K562 (cell line): ENCODE data around the gene TMEM59. TPM values are rescaled to one million over a fixed set of nuclear protein-coding genes. Genes with fewer than 3 reads are reported as not detected.

Source experiments
- ATAC-seq: fragments of 200-7000 bp; cut with Tn5 transposase; 3 replicates; pipeline ENCODE4 v1.9.1; 2020; ENCODE audit warnings: moderate library complexity
- BruUV-seq: library from RNA; stranded (reverse); fragments of 400-500 nt; replicated peaks from 2 replicates; lab custom pipeline; 2021; lab: Mats Ljungman, UMichigan
- CTCF ChIA-PET: fragments of 300-600 bp; formaldehyde crosslinking; extraction: SDS; loops from one replicate; lab custom pipeline; 2021; ENCODE audit warnings: low intra/inter-chr PET ratio; lab: Yijun Ruan, JAX
- POLR2A ChIA-PET: fragments of 300-600, 350-650 bp; sonication (Branson Sonifier 250); formaldehyde crosslinking; extraction: SDS; loops from one replicate; lab custom pipeline; 2021; ENCODE audit warnings: antibody characterized with exemption, inconsistent platforms; lab: Yijun Ruan, JAX
- DNase-seq, 4 experiments: peaks; one replicate each; pipeline versions ENCODE4 v3.0.0 to v3.0.0-alpha.2; 2011 to 2018; ENCODE audit warnings: low spot score in 3 of 4, mixed read lengths in 3 of 4; ENCODE audit errors: extremely low read depth in 1 of 4
- FAIRE-seq: peaks from 2 replicates; lab custom pipeline; 2011; peaks lifted over from hg19 to GRCh38; lab: Jason Lieb, UNC
- H2AFZ ChIP-seq: 2 replicates; pipeline ENCODE4 v1.6.0; 2011; ENCODE audit warnings: low read depth, low read length, control low read depth, inconsistent platforms
- H3K27ac ChIP-seq: fragments of 200-600 bp; 3 replicates; pipeline ENCODE4 v1.8.0; 2011; ENCODE audit warnings: low read depth, mild to moderate bottlenecking, control low read depth, inconsistent platforms, low read length, moderate library complexity, mixed read lengths; ENCODE audit errors: extremely low read depth
- H3K27me3 ChIP-seq, 2 experiments: fragments of 300-600 bp in 1 of 2; 2 replicates in 1 of 2; 3 replicates in 1 of 2; pipeline versions ENCODE4 v1.6.0 to v1.8.0; 2011; ENCODE audit warnings: inconsistent platforms in 2 of 2, low read length in 2 of 2, mild to moderate bottlenecking in 1 of 2, mixed read lengths in 1 of 2, moderate library complexity in 1 of 2; ENCODE audit not compliant: control insufficient read depth in 2 of 2, insufficient read depth in 2 of 2
- H3K36me3 ChIP-seq: fragments of 300-600 bp; 3 replicates; pipeline ENCODE4 v1.8.0; 2011; ENCODE audit warnings: mild to moderate bottlenecking, low read length, inconsistent platforms; ENCODE audit not compliant: control insufficient read depth, insufficient read depth
- H3K4me1 ChIP-seq, 2 experiments: fragments of 200-600 bp in 1 of 2; replicated peaks in 1 of 2; 2 replicates in 1 of 2; 3 replicates in 1 of 2; pipeline versions ENCODE4 v1.5.1 to v1.8.0; 2011; ENCODE audit warnings: inconsistent platforms in 2 of 2, low read length in 2 of 2, mild to moderate bottlenecking in 1 of 2, mixed read lengths in 1 of 2, moderate library complexity in 1 of 2; ENCODE audit not compliant: control insufficient read depth in 2 of 2, insufficient read depth in 2 of 2
- H3K4me2 ChIP-seq: 2 replicates; pipeline ENCODE4 v1.6.1; 2011; ENCODE audit warnings: low read length, control low read depth, inconsistent platforms, mixed read lengths; ENCODE audit not compliant: insufficient read depth
- H3K4me3 ChIP-seq: fragments of 200-600 bp; sonication (generic), shearing (Covaris generic); 2 replicates; pipeline ENCODE4 v1.5.1; 2016; ENCODE audit warnings: control low read depth, inconsistent platforms
- H3K79me2 ChIP-seq: fragments of 200-600 bp; 3 replicates; pipeline ENCODE4 v1.8.0; 2011; ENCODE audit warnings: low read length, inconsistent platforms; ENCODE audit not compliant: control insufficient read depth, insufficient read depth
- H3K9ac ChIP-seq, 2 experiments: 2 replicates each; pipeline versions ENCODE4 v1.6.0 to v1.6.1; 2011; ENCODE audit warnings: low read depth in 2 of 2, low read length in 2 of 2, control low read depth in 1 of 2, inconsistent platforms in 1 of 2, mild to moderate bottlenecking in 1 of 2, mixed read lengths in 1 of 2; ENCODE audit not compliant: insufficient read depth in 1 of 2
- H3K9me1 ChIP-seq: one replicate; pipeline ENCODE4 v1.6.0; 2011; ENCODE audit warnings: inconsistent platforms, mild to moderate bottlenecking, low read length, moderate library complexity; ENCODE audit not compliant: control insufficient read depth, insufficient read depth
- H3K9me3 ChIP-seq: replicated peaks from 2 replicates; pipeline ENCODE4 v1.5.1; 2011; ENCODE audit warnings: low read depth, low read length, inconsistent platforms; ENCODE audit not compliant: control insufficient read depth, insufficient read depth
- H4K20me1 ChIP-seq: replicated peaks from 2 replicates; pipeline ENCODE4 v1.6.1; 2011; ENCODE audit warnings: low read length, inconsistent platforms, mixed read lengths; ENCODE audit not compliant: control insufficient read depth, insufficient read depth
- ELF2 ChIP-seq: fragments of 250-450 bp; sonication (Bioruptor Pico); IDR thresholded peaks from 2 replicates; pipeline ENCODE4 v1.5.0; 2021; ENCODE audit warnings: mild to moderate bottlenecking
- GABPA ChIP-seq: fragments of 200-800 bp; sonication (Bioruptor generic); conservative IDR thresholded peaks from 2 replicates; pipeline ENCODE4 v1.6.1; 2016; ENCODE audit warnings: low read depth, missing genetic modification characterization, missing compliant biosample characterization
- GATAD2B ChIP-seq: fragments of 450-650 bp; IDR thresholded peaks from 2 replicates; pipeline ENCODE4 v1.6.1; 2017; ENCODE audit warnings: mild to moderate bottlenecking, borderline replicate concordance
- MCM3 ChIP-seq: fragments of 450-650 bp; IDR thresholded peaks from 2 replicates; pipeline ENCODE4 v1.6.1; 2016
- MEF2D ChIP-seq: conservative IDR thresholded peaks from 2 replicates; pipeline ENCODE4 v1.6.1; 2016; ENCODE audit warnings: low read depth, missing genetic modification characterization, missing compliant biosample characterization
- POLR2G ChIP-seq: fragments of 200-400 bp; formaldehyde crosslinking; IDR thresholded peaks from 2 replicates; pipeline ENCODE4 v1.6.1; 2017; ENCODE audit warnings: low read depth, mild to moderate bottlenecking, antibody characterized with exemption, low read length, moderate library complexity
- SMARCA5 ChIP-seq: fragments of 450-650 bp; IDR thresholded peaks from 2 replicates; pipeline ENCODE4 v1.6.1; 2016
- ZBTB49 ChIP-seq: sonication (generic); formaldehyde crosslinking; IDR thresholded peaks from 2 replicates; pipeline ENCODE4 v1.8.0; 2022; ENCODE audit warnings: missing genetic modification reagents, mild to moderate bottlenecking, borderline replicate concordance
- ZNF398 ChIP-seq: fragments of 250-450 bp; sonication (Bioruptor Pico); IDR thresholded peaks from 2 replicates; pipeline ENCODE4 v1.8.0; 2021; ENCODE audit warnings: moderate library complexity, mild to moderate bottlenecking, inconsistent platforms
- WGBS: fragments of 100-300 bp; shearing (Covaris generic); methylation state at CpG from one replicate; pipeline ENCODE4 v1.1.6; 2016; ENCODE audit warnings: low coverage, mixed read lengths; ENCODE audit not compliant: insufficient coverage; ENCODE audit errors: missing lambda C conversion rate; 5-methylcytosine and 5-hydroxymethylcytosine counted together
- in situ Hi-C: fragments of 300-500 bp; cut with MboI; formaldehyde crosslinking; loops from 4 replicates; pipeline ENCODE4 v1.15.0; 2018; ENCODE audit warnings: inconsistent platforms, mixed read lengths
- intact Hi-C: fragments of 100-400 bp; cut with micrococcal nuclease; formaldehyde crosslinking; loops from 2 replicates; pipeline ENCODE4 v1.14.2; 2022
- polyA plus RNA-seq, 8 experiments: library from polyadenylated mRNA; depleted of rRNA in 4 of 8; stranded (reverse) in 5 of 8; unstranded in 3 of 8; fragments of >200 nt; fragmentation: Nextera tagmentation in 2 of 8; fragmentation: Illumina TruSeq in 1 of 8; extraction: Ambion mirVana in 2 of 8; extraction: Trizol in 1 of 8; gene quantifications; 2 replicates each; pipeline versions ENCODE4 v1.2.1 to v1.2.3, GENCODE V29; 2011 to 2014; ENCODE audit warnings: inconsistent platforms in 1 of 8, missing spikeins in 1 of 8
- total RNA-seq, 7 experiments: library from RNA; depleted of rRNA in 6 of 7; stranded (reverse); fragments of >200 nt in 6 of 7; fragmentation: Illumina TruSeq in 2 of 7; extraction: Trizol in 2 of 7; gene quantifications; 2 replicates each; pipeline versions ENCODE4 v1.2.1 to v1.2.3, GENCODE V29; 2011 to 2021; ENCODE audit warnings: low replicate concordance in 1 of 7
- TF ChIP-seq, protein P1 (sequence below): fragments of 200-800 bp; sonication (Bioruptor generic); IDR thresholded peaks from 2 replicates; pipeline ENCODE4 v1.6.1; 2017; ENCODE audit warnings: missing genetic modification characterization, missing compliant biosample characterization
- TF ChIP-seq, protein P2 (sequence below), 2 experiments: fragments of 200-800 bp in 1 of 2; sonication (Bioruptor generic) in 1 of 2; sonication (generic) in 1 of 2; formaldehyde crosslinking in 1 of 2; IDR thresholded peaks in 1 of 2; conservative IDR thresholded peaks in 1 of 2; 2 replicates each; pipeline versions ENCODE4 v1.5.0 to v1.6.1; 2016 to 2020; ENCODE audit warnings: missing compliant biosample characterization in 1 of 2, missing genetic modification characterization in 1 of 2, missing genetic modification reagents in 1 of 2

Gene TMEM59
- total and polyA plus RNA-seq, 9 of the 15 experiments (the other 6 are each of a cell fraction or from before 2014, with no cell fraction given), result 93.1 to 316 (median 151) TPM

DNA sequence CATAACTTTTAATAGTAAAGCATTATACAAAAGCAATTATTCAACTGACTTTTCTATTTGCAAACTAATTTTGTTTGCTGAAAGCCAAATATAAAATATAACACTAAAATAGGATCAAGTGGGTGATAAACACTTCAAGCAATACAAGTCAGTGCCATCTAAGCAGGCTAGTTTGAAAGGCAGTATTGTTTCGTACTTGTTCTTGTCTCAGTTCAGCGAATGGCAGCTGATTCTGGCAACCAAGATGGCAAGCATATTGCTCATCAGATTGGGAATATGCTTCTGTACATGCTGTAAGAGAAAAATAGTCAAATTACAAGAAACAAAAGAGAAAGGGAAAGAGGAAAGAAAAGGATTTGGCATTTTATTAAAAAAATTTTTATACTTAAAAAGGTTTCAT, 7.5 kb downstream of the TMEM59 start:
- TF ChIP-seq ZBTB49 (CRISPR knock-in tag) (no peak), POLR2G (no peak), MCM3 (no peak), GABPA (no peak), ZNF398 (CRISPR knock-in tag) (no peak), ELF2 (CRISPR knock-in tag) (no peak), SMARCA5 (no peak), GATAD2B (no peak), MEF2D (tag) (no peak)
- TF ChIP-seq, protein P1, sequence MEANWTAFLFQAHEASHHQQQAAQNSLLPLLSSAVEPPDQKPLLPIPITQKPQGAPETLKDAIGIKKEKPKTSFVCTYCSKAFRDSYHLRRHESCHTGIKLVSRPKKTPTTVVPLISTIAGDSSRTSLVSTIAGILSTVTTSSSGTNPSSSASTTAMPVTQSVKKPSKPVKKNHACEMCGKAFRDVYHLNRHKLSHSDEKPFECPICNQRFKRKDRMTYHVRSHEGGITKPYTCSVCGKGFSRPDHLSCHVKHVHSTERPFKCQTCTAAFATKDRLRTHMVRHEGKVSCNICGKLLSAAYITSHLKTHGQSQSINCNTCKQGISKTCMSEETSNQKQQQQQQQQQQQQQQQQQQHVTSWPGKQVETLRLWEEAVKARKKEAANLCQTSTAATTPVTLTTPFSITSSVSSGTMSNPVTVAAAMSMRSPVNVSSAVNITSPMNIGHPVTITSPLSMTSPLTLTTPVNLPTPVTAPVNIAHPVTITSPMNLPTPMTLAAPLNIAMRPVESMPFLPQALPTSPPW (CRISPR knock-in tag), result no peak
- TF ChIP-seq, protein P2, sequence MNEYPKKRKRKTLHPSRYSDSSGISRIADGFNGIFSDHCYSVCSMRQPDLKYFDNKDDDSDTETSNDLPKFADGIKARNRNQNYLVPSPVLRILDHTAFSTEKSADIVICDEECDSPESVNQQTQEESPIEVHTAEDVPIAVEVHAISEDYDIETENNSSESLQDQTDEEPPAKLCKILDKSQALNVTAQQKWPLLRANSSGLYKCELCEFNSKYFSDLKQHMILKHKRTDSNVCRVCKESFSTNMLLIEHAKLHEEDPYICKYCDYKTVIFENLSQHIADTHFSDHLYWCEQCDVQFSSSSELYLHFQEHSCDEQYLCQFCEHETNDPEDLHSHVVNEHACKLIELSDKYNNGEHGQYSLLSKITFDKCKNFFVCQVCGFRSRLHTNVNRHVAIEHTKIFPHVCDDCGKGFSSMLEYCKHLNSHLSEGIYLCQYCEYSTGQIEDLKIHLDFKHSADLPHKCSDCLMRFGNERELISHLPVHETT (CRISPR knock-in tag; conservative IDR thresholded peaks at IDR 0.05 in 1 of 2, IDR thresholded peaks at IDR 0.05 in 1 of 2), result no peak
- FAIRE-seq (no peak), ATAC-seq (no peak), DNase-seq (no peak)
- in situ Hi-C loops, result no loop called here
- intact Hi-C loops, result no loop called here
- H3K9ac ChIP-seq, result no peak overlapping the region
- H3K27me3 ChIP-seq, result no peaks in the 10 kb centered on the region
- no peak overlapping the region for H3K27ac ChIP-seq
- H2AFZ ChIP-seq, result no peak overlapping the region
- BruUV-seq, result no TSS peak
- H3K9me1 ChIP-seq, result no peaks in the 10 kb centered on the region
- no peak overlapping the region for H3K4me2 ChIP-seq
- 83% methylated on average over 2 of the region's 2 CpGs for whole genome bisulfite sequencing
- H3K79me2 ChIP-seq, result peaks cover 43% of the 10 kb centered on the region
- H3K4me1 ChIP-seq, result peaks cover 0 to 2% of the 10 kb centered on the region in 2 experiments; a peak in 3 of 5 replicates
- peaks cover 49% of the 10 kb centered on the region for H3K36me3 ChIP-seq
- H4K20me1 ChIP-seq, result no peaks in the 10 kb centered on the region
- POLR2A ChIA-PET, result no interaction called here
- H3K4me3 ChIP-seq, result no peak overlapping the region
- CTCF ChIA-PET, result interaction anchor here (0.5 kb wide), 1 partner anchor 184 kb away, joined by 3 read pairs; no protein-coding TSS in a partner anchor
- H3K9me3 ChIP-seq, result no peaks in the 10 kb centered on the region
